Stromal cell of bone marrow (primary cell): Measurements from ENCODE around the gene DIS3L2.
"Not testable (repeated sequence)": the region's sequence is repeated elsewhere in the genome, so short reads cannot be mapped to it uniquely, and the experiment has no call there.

Experiments used
- DNase-seq: peaks from one replicate; pipeline ENCODE4 v3.0.0-alpha.2; 2012; ENCODE audit warnings: low read depth

Gene DIS3L2

GRCh38 chr2:232009639-232010274, 48.2 kb downstream of the DIS3L2 start:
- no peak for DNase-seq

- DNase-seq, result peak; percentile 50
Measured at GRCh38 chr2:232013701-232014353, 52.3 kb downstream of the DIS3L2 start.

- no peak for DNase-seq
Measured at GRCh38 chr2:232014681-232015080, 53.2 kb downstream of the DIS3L2 start.

- DNase-seq, result no peak
Measured at GRCh38 chr2:232018181-232018580, 56.7 kb downstream of the DIS3L2 start.

- DNase-seq, result no peak
Measured at GRCh38 chr2:232022718-232023117, 61.2 kb downstream of the DIS3L2 start.

GRCh38 chr2:232023426-232023825, 61.9 kb downstream of the DIS3L2 start:
- DNase-seq, result no peak

- no peak for DNase-seq
Measured at GRCh38 chr2:232024457-232024856, 62.9 kb downstream of the DIS3L2 start.

GRCh38 chr2:232026910-232027309, 65.4 kb downstream of the DIS3L2 start:
- no peak for DNase-seq

GRCh38 chr2:232027530-232027929, 66.0 kb downstream of the DIS3L2 start:
- DNase-seq, result no peak

GRCh38 chr2:232028071-232028470, 66.6 kb downstream of the DIS3L2 start:
- no peak for DNase-seq

- DNase-seq, result peak; percentile 51
Measured at GRCh38 chr2:232028631-232029030, 67.1 kb downstream of the DIS3L2 start.

GRCh38 chr2:232029346-232029745, 67.8 kb downstream of the DIS3L2 start:
- DNase-seq, result no peak

GRCh38 chr2:232030229-232030628, 68.7 kb downstream of the DIS3L2 start:
- DNase-seq, result no peak

- not testable (repeated sequence) for DNase-seq
Measured at GRCh38 chr2:232035292-232035691, 73.8 kb downstream of the DIS3L2 start.

- DNase-seq, result not testable (repeated sequence)
Measured at GRCh38 chr2:232036876-232037275, 75.4 kb downstream of the DIS3L2 start.

- no peak for DNase-seq
Measured at GRCh38 chr2:232038251-232038880, 76.9 kb downstream of the DIS3L2 start.

GRCh38 chr2:232038881-232039485, 77.5 kb downstream of the DIS3L2 start:
- no peak for DNase-seq

- peak; percentile 11 for DNase-seq
Measured at GRCh38 chr2:232042911-232043574, 81.5 kb downstream of the DIS3L2 start.

- DNase-seq, result no peak
Measured at GRCh38 chr2:232043966-232044365, 82.5 kb downstream of the DIS3L2 start.

GRCh38 chr2:232049350-232049749, 87.8 kb downstream of the DIS3L2 start:
- no peak for DNase-seq

- no peak for DNase-seq
Measured at GRCh38 chr2:232052591-232052990, 91.1 kb downstream of the DIS3L2 start.

GRCh38 chr2:232053777-232054176, 92.3 kb downstream of the DIS3L2 start:
- no peak for DNase-seq
